ENCODE measurements around the gene PRKN.
"Not testable (repeated sequence)": the region's sequence is repeated elsewhere in the genome, so short reads cannot be mapped to it uniquely, and the experiment has no call there.

PRKN gene

GRCh38 chr6:162612613-162613012 is 115.0 kb downstream of the PRKN start:
- no peak for DNase-seq

GRCh38 chr6:162610351-162610750 is 117.2 kb downstream of the PRKN start:
- no peak for DNase-seq

GRCh38 chr6:162605881-162606280 is 121.7 kb downstream of the PRKN start:
- DNase-seq: no peak

GRCh38 chr6:162603231-162604015 is 124.1 kb downstream of the PRKN start:
- DNase-seq: no peak

DNA sequence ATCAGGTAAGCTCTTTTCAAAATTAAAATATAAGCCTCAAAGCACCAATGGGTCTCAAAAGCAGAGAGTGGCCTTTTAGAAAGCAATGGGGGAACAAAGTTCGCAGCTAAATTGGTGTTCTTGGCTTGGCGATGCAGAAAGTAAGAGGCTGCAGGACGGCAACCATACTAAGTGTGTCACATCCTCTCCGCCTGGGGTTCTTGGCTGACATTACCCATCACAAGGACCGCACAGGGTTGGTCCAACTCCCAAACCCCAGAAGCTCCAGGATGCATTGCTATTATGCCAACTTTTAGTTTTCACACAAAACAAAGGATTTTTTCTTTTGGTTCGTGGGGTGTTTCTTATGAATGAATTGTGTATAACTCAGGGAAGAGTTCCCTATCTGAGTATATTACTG is 124.8 kb downstream of the PRKN start:
- DNase-seq: no peak

GRCh38 chr6:162596676-162597075 is 130.9 kb downstream of the PRKN start:
- no peak for DNase-seq

DNA sequence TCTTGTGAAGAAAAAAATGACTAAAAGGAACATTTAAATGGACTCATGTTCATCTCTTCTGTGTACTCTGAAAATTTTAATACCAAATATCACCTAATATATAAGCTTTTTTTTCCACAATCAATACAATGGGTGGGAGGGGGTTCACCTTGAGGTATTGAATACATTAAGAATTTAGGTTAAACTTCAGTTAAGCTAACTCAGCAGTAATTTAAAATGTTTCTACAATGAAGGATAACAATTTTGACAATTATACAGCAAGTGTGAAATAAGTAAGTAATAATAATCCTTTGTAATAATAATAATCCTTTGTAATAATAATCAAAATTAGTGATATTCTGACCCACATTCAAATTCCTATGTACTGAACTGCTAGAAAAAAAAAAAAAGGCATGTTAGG is 136.0 kb downstream of the PRKN start:
- DNase-seq: no peak

DNA sequence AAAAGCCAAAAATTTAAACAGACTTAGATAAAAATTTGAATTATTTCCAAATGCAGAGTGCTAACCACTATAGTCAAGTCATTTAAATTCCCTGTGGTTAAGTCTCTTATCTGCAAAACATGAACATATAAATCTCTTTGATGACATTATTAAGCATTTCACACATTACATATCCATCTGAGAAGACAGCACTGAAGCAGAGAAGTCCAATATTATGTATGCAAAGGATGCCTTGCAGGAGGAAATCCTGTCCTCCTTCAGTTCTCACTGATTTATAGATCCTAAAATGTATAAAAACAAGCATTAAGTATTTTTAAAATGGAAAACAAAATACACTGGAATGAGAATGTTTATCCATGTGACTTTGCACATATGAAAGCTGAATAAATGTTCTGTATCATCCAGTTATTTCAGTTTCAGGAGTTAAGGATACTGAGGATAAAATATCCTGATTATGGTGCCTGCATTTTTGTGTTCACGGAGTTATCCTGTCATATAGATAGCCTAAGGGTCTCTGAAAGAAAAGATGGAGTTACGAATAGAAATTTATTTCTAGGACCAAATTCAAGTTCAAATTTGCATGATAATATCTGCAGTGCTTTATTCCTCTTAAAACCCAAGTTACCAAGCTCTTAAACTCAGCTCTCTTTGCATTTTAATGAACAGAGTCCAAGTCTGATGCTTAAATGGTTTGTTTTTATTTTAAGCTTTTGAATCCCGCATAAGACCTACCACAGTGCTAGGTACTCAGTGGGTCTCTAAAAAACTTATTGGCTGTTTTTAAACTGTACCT is 145.4 kb downstream of the PRKN start:
- no peak for DNase-seq

- no peak for DNase-seq
Measured at GRCh38 chr6:162580619-162581018, 146.9 kb downstream of the PRKN start.

DNA sequence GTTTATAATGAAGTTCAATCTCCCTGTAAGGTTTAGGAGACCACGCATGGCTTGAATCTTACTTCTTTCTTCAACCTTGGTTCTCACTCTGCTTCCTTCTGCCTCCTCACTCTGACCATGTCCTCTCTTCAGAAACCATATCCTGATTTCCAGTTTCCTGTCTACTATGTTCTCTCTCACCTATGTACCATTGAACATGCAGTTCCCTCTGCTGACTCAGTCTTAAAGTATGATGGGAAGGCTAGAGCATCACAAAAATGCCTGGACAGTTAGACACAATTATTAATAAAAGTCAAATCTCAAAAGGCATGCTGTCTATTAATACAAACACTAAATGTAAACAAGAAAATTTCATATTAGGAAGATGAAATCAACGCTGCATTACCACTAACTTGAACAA is 151.6 kb downstream of the PRKN start:
- DNase-seq: no peak

- no peak for DNase-seq
Measured at GRCh38 chr6:162572240-162572639, 155.3 kb downstream of the PRKN start.

DNA sequence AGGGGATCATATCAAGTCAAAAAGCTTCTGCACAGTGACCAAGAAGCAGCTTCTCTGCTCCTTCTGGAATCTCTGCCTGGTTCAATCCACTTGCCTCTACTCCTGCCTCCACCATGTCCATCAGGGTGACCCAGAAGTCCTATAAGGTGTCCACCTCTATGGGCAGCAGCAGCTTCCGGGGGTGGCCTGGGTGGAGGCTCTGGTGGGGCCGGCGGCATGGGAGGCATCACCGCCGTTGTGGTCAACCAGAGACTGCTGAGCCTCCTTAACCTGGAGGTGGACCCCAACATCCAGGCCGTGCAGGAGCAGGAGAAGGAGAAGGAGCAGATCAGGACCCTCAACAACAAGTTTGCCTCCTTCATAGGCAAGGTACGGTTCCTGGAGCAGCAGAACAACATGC is 159.3 kb downstream of the PRKN start:
- DNase-seq: no peak

DNA sequence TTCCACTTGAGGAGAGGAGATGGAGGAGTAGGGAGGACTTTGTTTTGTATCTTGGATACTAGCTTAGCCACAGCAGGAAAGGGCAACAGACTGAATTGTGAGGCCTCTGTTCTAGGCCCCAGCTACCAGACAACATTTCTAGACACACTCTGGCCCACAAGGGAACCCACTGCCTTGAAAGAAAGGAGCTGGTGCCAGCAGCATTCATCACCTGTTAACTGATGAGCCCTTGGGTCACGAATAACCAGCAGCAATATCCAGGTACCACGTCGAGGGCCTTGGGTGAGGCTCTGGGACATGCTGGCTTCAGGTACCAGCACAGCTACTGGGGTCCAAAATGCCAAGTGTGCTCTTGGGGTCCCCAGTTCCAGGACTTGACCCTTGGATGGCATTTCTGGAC is 165.5 kb downstream of the PRKN start:
- DNase-seq: no peak

GRCh38 chr6:162560891-162561290 is 166.7 kb downstream of the PRKN start:
- DNase-seq: no peak

- DNase-seq: no peak
Measured at GRCh38 chr6:162554531-162554930, 173.0 kb downstream of the PRKN start.

- no peak for DNase-seq
Measured at GRCh38 chr6:162546905-162547304, 180.7 kb downstream of the PRKN start.

GRCh38 chr6:162543221-162543620 is 184.3 kb downstream of the PRKN start:
- DNase-seq: no peak

DNA sequence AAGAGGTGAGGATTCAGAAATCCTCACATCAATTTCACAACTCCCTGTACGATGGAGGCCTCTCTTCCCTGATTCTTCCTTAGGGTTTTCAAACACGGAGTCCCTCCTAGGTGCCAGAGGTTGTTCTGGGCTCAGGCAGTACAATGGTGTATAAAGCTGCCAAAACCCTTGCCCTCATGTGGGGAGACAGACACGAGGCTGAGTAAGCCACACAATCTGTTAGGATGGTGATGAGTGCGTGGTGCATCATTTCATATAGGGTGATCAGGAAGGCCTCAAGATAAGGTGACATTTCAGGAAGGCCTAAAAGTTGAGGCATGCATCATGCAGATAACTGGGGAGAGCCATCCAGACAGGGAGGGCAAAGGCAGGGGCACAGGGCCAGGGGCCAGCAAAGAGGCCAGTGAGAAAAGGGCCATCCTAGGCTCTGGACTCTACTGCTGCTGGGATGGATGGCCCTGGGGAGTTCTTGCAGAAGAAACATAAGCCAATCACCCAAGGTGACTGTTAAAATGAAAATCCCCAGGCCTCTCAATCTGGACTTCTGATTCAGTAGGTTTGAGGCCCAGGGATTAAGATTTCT is 186.5 kb downstream of the PRKN start:
- DNase-seq: no peak

DNA sequence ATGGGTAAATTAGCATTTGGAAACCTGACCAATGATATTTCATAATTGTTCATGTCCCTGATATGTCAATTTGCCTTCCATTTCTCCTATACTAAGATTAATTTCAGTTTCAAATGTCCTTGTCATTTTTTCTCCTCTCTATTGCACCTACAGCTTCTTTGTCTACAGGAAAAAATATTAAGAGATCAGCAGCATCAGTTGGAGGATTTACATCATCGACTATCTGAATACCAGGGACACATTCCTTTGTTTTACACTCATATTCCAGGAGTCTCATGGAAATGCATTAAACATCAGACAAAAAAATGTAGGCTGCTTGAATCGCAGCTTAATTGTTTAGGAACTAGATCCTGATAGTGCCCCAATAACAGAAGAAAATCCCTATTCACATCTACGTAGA is 188.2 kb downstream of the PRKN start:
- no peak for DNase-seq

- DNase-seq: no peak
Measured at GRCh38 chr6:162538643-162539064, 188.9 kb downstream of the PRKN start.

DNA sequence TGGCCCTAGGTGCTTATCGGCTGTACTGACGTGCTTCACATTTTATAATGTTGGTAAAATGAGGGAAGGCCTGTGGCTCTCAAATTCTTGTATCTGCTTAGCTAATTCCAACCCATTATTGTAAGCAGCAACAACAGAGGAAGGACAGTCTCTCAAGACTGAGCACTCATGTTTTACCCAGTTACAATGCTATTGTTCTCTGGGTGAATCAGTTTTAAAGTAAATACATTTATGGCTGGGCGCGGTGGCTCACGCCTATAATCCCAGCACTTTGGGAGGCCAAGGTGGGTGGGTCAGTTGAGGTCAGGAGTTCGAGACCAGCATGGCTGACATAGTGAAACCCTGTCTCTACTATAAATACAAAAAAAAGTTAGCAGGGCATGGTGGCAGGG is 194.6 kb downstream of the PRKN start:
- DNase-seq: no peak

DNA sequence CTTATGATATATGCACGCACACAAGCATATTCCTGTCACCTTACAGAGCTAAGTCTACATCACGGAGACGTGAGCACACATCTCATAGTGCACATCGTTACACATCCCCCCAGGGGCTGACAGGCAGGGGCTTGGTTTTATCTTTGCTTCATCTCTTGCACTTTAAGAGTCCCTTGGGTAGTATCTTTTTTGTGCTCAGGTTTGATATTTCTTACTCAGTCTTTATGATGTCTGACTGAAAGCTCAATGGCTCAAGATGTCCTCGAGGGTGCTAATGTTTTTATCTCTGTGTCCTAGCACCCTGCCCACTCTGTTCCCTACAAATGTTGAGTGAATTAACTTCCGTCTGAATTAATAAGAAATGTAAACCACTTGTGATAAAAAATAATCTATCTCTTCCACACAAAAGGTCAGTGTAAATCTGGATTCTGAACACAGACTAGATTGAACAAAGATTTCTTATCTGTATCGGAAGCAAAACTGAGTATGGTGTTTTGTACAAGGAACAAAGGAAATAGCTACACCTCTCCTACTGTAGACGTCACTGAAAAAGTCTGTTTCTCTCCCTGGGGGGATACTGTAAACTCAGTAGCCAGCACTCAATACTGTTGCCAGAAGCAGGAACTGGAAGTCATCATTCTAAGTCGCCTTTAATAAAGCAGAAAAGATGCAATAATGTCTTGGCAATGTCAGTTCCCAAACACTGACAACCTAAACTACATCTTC is 195.1 kb downstream of the PRKN start:
- no peak for DNase-seq

- not testable (repeated sequence) for DNase-seq
Measured at GRCh38 chr6:162531391-162531790, 196.2 kb downstream of the PRKN start.

Measured in DMS79 (cell line).